ENCODE results near the gene CMSS1. TPM values are rescaled to one million over a fixed set of nuclear protein-coding genes. Genes with fewer than 3 reads are reported as not detected.

CMSS1 gene
- total RNA-seq, 1 experiment from 2014 or later, result 70.6 TPM

GRCh38 chr3:99958222-99958912 is 140.7 kb downstream of the CMSS1 start:
- DNase-seq (ENCODE audit: low spot score), result no peak
- no peak for TF ChIP-seq ZNF423 (CRISPR knock-in tag; IDR thresholded peaks at IDR 0.05)
- TF ChIP-seq GRHL2 (CRISPR knock-in tag; IDR thresholded peaks at IDR 0.05; ENCODE audit: insufficient replicate concordance, severe bottlenecking), result no peak
- no peak for TF ChIP-seq AFF4 (CRISPR knock-in tag; IDR thresholded peaks at IDR 0.05; ENCODE audit: borderline replicate concordance)
- no peak for TF ChIP-seq NR2C2 (CRISPR knock-in tag; IDR thresholded peaks at IDR 0.05)
- TF ChIP-seq IRF1 (CRISPR knock-in tag; IDR thresholded peaks at IDR 0.05), result no peak
- TF ChIP-seq EMX1 (CRISPR knock-in tag; IDR thresholded peaks at IDR 0.05), result no peak
- no peak for TF ChIP-seq RELA (CRISPR knock-in tag; IDR thresholded peaks at IDR 0.05; ENCODE audit: borderline replicate concordance)
- TF ChIP-seq CREM (CRISPR knock-in tag; IDR thresholded peaks at IDR 0.05), result no peak
- no peak for TF ChIP-seq SMAD4 (CRISPR knock-in tag; IDR thresholded peaks at IDR 0.05)
- no peak for TF ChIP-seq ZNF219 (CRISPR knock-in tag; IDR thresholded peaks at IDR 0.05; ENCODE audit: borderline replicate concordance)
- TF ChIP-seq HMGXB4 (CRISPR knock-in tag; IDR thresholded peaks at IDR 0.05), result no peak
- no peak for TF ChIP-seq MLX (CRISPR knock-in tag; IDR thresholded peaks at IDR 0.05)
- TF ChIP-seq SMAD3 (CRISPR knock-in tag; IDR thresholded peaks at IDR 0.05; ENCODE audit: borderline replicate concordance), result no peak
- TF ChIP-seq JUN (CRISPR knock-in tag; IDR thresholded peaks at IDR 0.05), result no peak
- no peak for TF ChIP-seq STAT6 (CRISPR knock-in tag; conservative IDR thresholded peaks at IDR 0.05; ENCODE audit: low read depth)
- ChIA-PET CTCF (interaction anchor here (1.2 kb wide), 1 partner anchor 11 kb away, joined by 3 read pairs; no protein-coding TSS in a partner anchor), POLR2A (no interaction called here)
- no peaks in the 10 kb centered on the region for H3K36me3 Mint-ChIP-seq
- H3K9me3 Mint-ChIP-seq, result no peaks in the 10 kb centered on the region
- H3K4me1 Mint-ChIP-seq, result peaks cover 5% of the 10 kb centered on the region; the same call in 1 of the 2 replicates
- no peak overlapping the region for H3K27ac Mint-ChIP-seq
- H3K4me3 Mint-ChIP-seq, result no peak overlapping the region
- no peaks in the 10 kb centered on the region for H3K27me3 Mint-ChIP-seq (ENCODE audit: low read depth)
- ATAC-seq, result no peak
